HepG2 (cell line): ENCODE data around the gene SUB1. TPM values are rescaled to one million over a fixed set of nuclear protein-coding genes. Genes with fewer than 3 reads are reported as not detected.

Experiments
- ATAC-seq: fragments of 200-7000 bp; cut with Tn5 transposase; 3 replicates; pipeline ENCODE4 v1.9.1; 2020; ENCODE audit warnings: mild to moderate bottlenecking, moderate library complexity
- BruUV-seq: library from RNA; stranded (reverse); fragments of 400-500 nt; replicated peaks from 2 replicates; lab custom pipeline; 2021; lab: Mats Ljungman, UMichigan
- CTCF ChIA-PET: fragments of 300-600 bp; formaldehyde crosslinking; extraction: SDS; loops from one replicate; lab custom pipeline; 2021; ENCODE audit warnings: low total read pairs, inconsistent platforms, low intra/inter-chr PET ratio; lab: Yijun Ruan, JAX
- POLR2A ChIA-PET: fragments of 350-600 bp; sonication (Branson Sonifier 250); formaldehyde crosslinking; loops from one replicate; lab custom pipeline; 2020; ENCODE audit warnings: antibody characterized with exemption, inconsistent platforms; lab: Yijun Ruan, JAX
- DNase-seq: peaks from one replicate; pipeline ENCODE4 v3.0.0-alpha.2; 2015; ENCODE audit warnings: low spot score
- FAIRE-seq: peaks from 3 replicates; lab custom pipeline; 2011; peaks lifted over from hg19 to GRCh38; lab: Jason Lieb, UNC
- H2AFZ ChIP-seq: one replicate; pipeline ENCODE4 v1.6.1; 2011; ENCODE audit warnings: low read length, inconsistent platforms
- H3K27ac ChIP-seq: fragments of 300-600 bp; 3 replicates; pipeline ENCODE4 v1.8.0; 2011; ENCODE audit warnings: mixed run types, mild to moderate bottlenecking, mixed read lengths, low read length, inconsistent platforms; ENCODE audit not compliant: insufficient read depth; ENCODE audit errors: extremely low read length
- H3K27me3 ChIP-seq, 2 experiments: fragments of 200-600 bp in 1 of 2; 2 replicates in 1 of 2; 3 replicates in 1 of 2; pipeline versions ENCODE4 v1.6.0 to v1.8.0; 2011; ENCODE audit warnings: low read length in 2 of 2, mild to moderate bottlenecking in 2 of 2, moderate library complexity in 2 of 2, inconsistent platforms in 1 of 2; ENCODE audit not compliant: insufficient read depth in 2 of 2, control insufficient read depth in 1 of 2
- H3K36me3 ChIP-seq, 2 experiments: fragments of 200-600 bp in 1 of 2; replicated peaks in 1 of 2; 2 replicates in 1 of 2; 3 replicates in 1 of 2; pipeline versions ENCODE4 v1.5.1 to v1.8.0; 2011; ENCODE audit warnings: low read length in 2 of 2, inconsistent platforms in 1 of 2; ENCODE audit not compliant: insufficient read depth in 2 of 2, control insufficient read depth in 1 of 2
- H3K4me1 ChIP-seq: 2 replicates; pipeline ENCODE4 v1.5.1; 2012; ENCODE audit warnings: low read length, inconsistent platforms; ENCODE audit not compliant: insufficient read depth
- H3K4me2 ChIP-seq: 2 replicates; pipeline ENCODE4 v1.6.0; 2011; ENCODE audit warnings: low read depth, low read length, inconsistent platforms
- H3K4me3 ChIP-seq, 3 experiments: fragments of 200-600 bp in 1 of 3; sonication (generic), shearing (Covaris generic) in 1 of 3; replicated peaks in 1 of 3; 2 replicates each; pipeline ENCODE4 v1.5.1; 2011 to 2016; ENCODE audit warnings: low read length in 3 of 3, inconsistent platforms in 2 of 3, low read depth in 2 of 3, mild to moderate bottlenecking in 2 of 3, control low read depth in 1 of 3, mixed read lengths in 1 of 3; ENCODE audit not compliant: insufficient read depth in 1 of 3
- H3K79me2 ChIP-seq: one replicate; pipeline ENCODE4 v1.6.1; 2011; ENCODE audit warnings: low read length, inconsistent platforms; ENCODE audit not compliant: insufficient read depth
- H3K9ac ChIP-seq: 2 replicates; pipeline ENCODE4 v1.6.0; 2011; ENCODE audit warnings: mild to moderate bottlenecking, low read depth, low read length, inconsistent platforms; ENCODE audit not compliant: insufficient read depth
- H3K9me3 ChIP-seq: 2 replicates; pipeline ENCODE4 v1.5.1; 2012; ENCODE audit warnings: mild to moderate bottlenecking, low read length
- H4K20me1 ChIP-seq: 2 replicates; pipeline ENCODE4 v1.6.0; 2011; ENCODE audit warnings: inconsistent platforms, mild to moderate bottlenecking, low read length, moderate library complexity; ENCODE audit not compliant: insufficient read depth
- GPN1 ChIP-seq: sonication (generic); formaldehyde crosslinking; IDR thresholded peaks from 2 replicates; pipeline ENCODE4 v1.5.1; 2020; ENCODE audit warnings: missing genetic modification reagents, borderline replicate concordance
- KLF9 ChIP-seq: IDR thresholded peaks from 2 replicates; pipeline ENCODE4 v1.6.1; 2016; ENCODE audit warnings: low read depth
- MYC ChIP-seq: sonication (generic); formaldehyde crosslinking; IDR thresholded peaks from 2 replicates; pipeline ENCODE4 v1.9.0; 2021; ENCODE audit warnings: missing genetic modification reagents, borderline replicate concordance
- NR2F1 ChIP-seq, 2 experiments: fragments of 450-650 bp in 1 of 2; formaldehyde crosslinking in 1 of 2; IDR thresholded peaks; 2 replicates each; pipeline versions ENCODE4 v1.5.0 to v1.6.1; 2016 to 2020; ENCODE audit warnings: mild to moderate bottlenecking in 1 of 2, missing compliant biosample characterization in 1 of 2, missing genetic modification reagents in 1 of 2, moderate library complexity in 1 of 2
- SP140L ChIP-seq: sonication (generic); formaldehyde crosslinking; IDR thresholded peaks from 2 replicates; pipeline ENCODE4 v1.4.0; 2020; ENCODE audit warnings: missing genetic modification reagents, borderline replicate concordance
- ZBTB43 ChIP-seq: sonication (generic); formaldehyde crosslinking; conservative IDR thresholded peaks from 2 replicates; pipeline ENCODE4 v1.4.0; 2020; ENCODE audit warnings: missing genetic modification reagents
- ZMAT5 ChIP-seq: sonication (generic); formaldehyde crosslinking; IDR thresholded peaks from 2 replicates; pipeline ENCODE4 v1.5.0; 2020; ENCODE audit warnings: mild to moderate bottlenecking, low read depth, missing genetic modification reagents, borderline replicate concordance
- ZNF235 ChIP-seq: sonication (generic); formaldehyde crosslinking; IDR thresholded peaks from 2 replicates; pipeline ENCODE4 v1.8.1; 2023; ENCODE audit warnings: mild to moderate bottlenecking, missing genetic modification reagents, borderline replicate concordance
- ZNF256 ChIP-seq: sonication (generic); formaldehyde crosslinking; conservative IDR thresholded peaks from 2 replicates; pipeline ENCODE4 v1.4.0; 2020; ENCODE audit warnings: missing genetic modification reagents
- ZNF333 ChIP-seq: sonication (generic); formaldehyde crosslinking; IDR thresholded peaks from 2 replicates; pipeline ENCODE4 v1.4.0; 2020; ENCODE audit warnings: mild to moderate bottlenecking, missing genetic modification reagents, borderline replicate concordance
- ZNF598 ChIP-seq: sonication (generic); formaldehyde crosslinking; IDR thresholded peaks from 2 replicates; pipeline ENCODE4 v1.5.1; 2020; ENCODE audit warnings: mild to moderate bottlenecking, missing genetic modification reagents, borderline replicate concordance
- ZNF703 ChIP-seq: sonication (generic); formaldehyde crosslinking; IDR thresholded peaks from 2 replicates; pipeline ENCODE4 v1.5.1; 2020; ENCODE audit warnings: missing genetic modification reagents, mild to moderate bottlenecking, moderate library complexity, borderline replicate concordance
- ZNF746 ChIP-seq: sonication (generic); formaldehyde crosslinking; IDR thresholded peaks from 2 replicates; pipeline ENCODE4 v1.8.0; 2022; ENCODE audit warnings: mild to moderate bottlenecking, missing genetic modification reagents
- ZSCAN9 ChIP-seq: IDR thresholded peaks from 2 replicates; pipeline ENCODE4 v1.6.1; 2016; ENCODE audit warnings: borderline replicate concordance
- ZZZ3 ChIP-seq: sonication (generic); formaldehyde crosslinking; IDR thresholded peaks from 2 replicates; pipeline ENCODE4 v1.4.0; 2020; ENCODE audit warnings: missing genetic modification reagents, mild to moderate bottlenecking, borderline replicate concordance
- WGBS: methylation state at CpG from one replicate; pipeline ENCODE4 v1.1.6; 2017; ENCODE audit warnings: low lambda C conversion rate; 5-methylcytosine and 5-hydroxymethylcytosine counted together
- in situ Hi-C: cut with HindIII; loops from 2 replicates; pipeline ENCODE4 v1.10.0; 2017; ENCODE audit warnings: low pct_unique_long_range_greater_than_20kb; ENCODE audit not compliant: extremely low pct_ligation_motif_present
- intact Hi-C: fragments of 100-400 bp; cut with micrococcal nuclease; formaldehyde crosslinking; loops from one replicate; pipeline ENCODE4 v1.10.0; 2022; ENCODE audit not compliant: unreplicated experiment
- polyA plus RNA-seq, 8 experiments: library from polyadenylated mRNA; depleted of rRNA in 3 of 8; stranded (reverse) in 7 of 8; unstranded in 1 of 8; fragments of >200 nt; fragmentation: Illumina TruSeq in 4 of 8; extraction: Trizol in 4 of 8; gene quantifications; 2 replicates each; pipeline versions ENCODE4 v1.2.1 to v1.2.3, GENCODE V29; 2011 to 2016; ENCODE audit warnings: low read depth in 4 of 8, missing spikeins in 1 of 8, mixed read lengths in 1 of 8; ENCODE audit not compliant: insufficient read depth in 1 of 8
- total RNA-seq, 5 experiments: library from RNA; depleted of rRNA; stranded (reverse); fragments of >200 nt; fragmentation: Illumina TruSeq; extraction: Trizol; gene quantifications; 2 replicates each; pipeline ENCODE4 v1.2.3, GENCODE V29; 2016; ENCODE audit warnings: low read depth in 1 of 5
- TF ChIP-seq, protein P1 (sequence below): sonication (generic); formaldehyde crosslinking; IDR thresholded peaks from 2 replicates; pipeline ENCODE4 v1.5.0; 2020; ENCODE audit warnings: mild to moderate bottlenecking, missing genetic modification reagents, borderline replicate concordance

The SUB1 gene
- total and polyA plus RNA-seq, 2 of the 13 experiments (the other 11 are each of a cell fraction or from before 2014, with no cell fraction given): 182 to 693 TPM

- 87% methylated on average over 1 of the region's 1 CpG for WGBS
- ATAC-seq (no peak), DNase-seq (no peak), FAIRE-seq (no peak)
- ChIA-PET POLR2A (interaction anchor here (1.5 to 1.6 kb wide), 2 partner anchors 10 to 34 kb away, joined by 4 to 11 read pairs; no protein-coding TSS in a partner anchor), CTCF (no interaction called here)
- H3K4me3 ChIP-seq: no peak overlapping the region
- BruUV-seq: no TSS peak
- in situ Hi-C loops: no loop called here
- no peak overlapping the region for H2AFZ ChIP-seq
- peaks cover 53% of the 10 kb centered on the region for H3K4me1 ChIP-seq
- no peak overlapping the region for H3K9ac ChIP-seq
- no peaks in the 10 kb centered on the region for H3K79me2 ChIP-seq
- H3K4me2 ChIP-seq: no peak overlapping the region
- peaks cover 9% of the 10 kb centered on the region; the same call in 1 of the 2 replicates for H3K9me3 ChIP-seq
- H4K20me1 ChIP-seq: no peaks in the 10 kb centered on the region
- TF ChIP-seq ZNF746 (CRISPR knock-in tag): no peak
- no peak for TF ChIP-seq ZBTB43 (CRISPR knock-in tag)
- TF ChIP-seq ZNF333 (CRISPR knock-in tag): no peak
- no peak for TF ChIP-seq MYC
- TF ChIP-seq NR2F1 (CRISPR knock-in tag; IDR thresholded peaks at IDR 0.05): no peak
- TF ChIP-seq SP140L (CRISPR knock-in tag): no peak
- TF ChIP-seq GPN1 (CRISPR knock-in tag): no peak
- TF ChIP-seq ZSCAN9 (CRISPR knock-in tag): no peak
- no peak for TF ChIP-seq ZNF256
- TF ChIP-seq ZZZ3 (CRISPR knock-in tag): no peak
- no peak for TF ChIP-seq ZNF598
- TF ChIP-seq ZMAT5 (CRISPR knock-in tag): no peak
- TF ChIP-seq, protein P1, sequence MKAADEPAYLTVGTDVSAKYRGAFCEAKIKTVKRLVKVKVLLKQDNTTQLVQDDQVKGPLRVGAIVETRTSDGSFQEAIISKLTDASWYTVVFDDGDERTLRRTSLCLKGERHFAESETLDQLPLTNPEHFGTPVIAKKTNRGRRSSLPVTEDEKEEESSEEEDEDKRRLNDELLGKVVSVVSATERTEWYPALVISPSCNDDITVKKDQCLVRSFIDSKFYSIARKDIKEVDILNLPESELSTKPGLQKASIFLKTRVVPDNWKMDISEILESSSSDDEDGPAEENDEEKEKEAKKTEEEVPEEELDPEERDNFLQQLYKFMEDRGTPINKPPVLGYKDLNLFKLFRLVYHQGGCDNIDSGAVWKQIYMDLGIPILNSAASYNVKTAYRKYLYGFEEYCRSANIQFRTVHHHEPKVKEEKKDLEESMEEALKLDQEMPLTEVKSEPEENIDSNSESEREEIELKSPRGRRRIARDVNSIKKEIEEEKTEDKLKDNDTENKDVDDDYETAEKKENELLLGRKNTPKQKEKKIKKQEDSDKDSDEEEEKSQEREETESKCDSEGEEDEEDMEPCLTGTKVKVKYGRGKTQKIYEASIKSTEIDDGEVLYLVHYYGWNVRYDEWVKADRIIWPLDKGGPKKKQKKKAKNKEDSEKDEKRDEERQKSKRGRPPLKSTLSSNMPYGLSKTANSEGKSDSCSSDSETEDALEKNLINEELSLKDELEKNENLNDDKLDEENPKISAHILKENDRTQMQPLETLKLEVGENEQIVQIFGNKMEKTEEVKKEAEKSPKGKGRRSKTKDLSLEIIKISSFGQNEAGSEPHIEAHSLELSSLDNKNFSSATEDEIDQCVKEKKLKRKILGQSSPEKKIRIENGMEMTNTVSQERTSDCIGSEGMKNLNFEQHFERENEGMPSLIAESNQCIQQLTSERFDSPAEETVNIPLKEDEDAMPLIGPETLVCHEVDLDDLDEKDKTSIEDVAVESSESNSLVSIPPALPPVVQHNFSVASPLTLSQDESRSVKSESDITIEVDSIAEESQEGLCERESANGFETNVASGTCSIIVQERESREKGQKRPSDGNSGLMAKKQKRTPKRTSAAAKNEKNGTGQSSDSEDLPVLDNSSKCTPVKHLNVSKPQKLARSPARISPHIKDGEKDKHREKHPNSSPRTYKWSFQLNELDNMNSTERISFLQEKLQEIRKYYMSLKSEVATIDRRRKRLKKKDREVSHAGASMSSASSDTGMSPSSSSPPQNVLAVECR (CRISPR knock-in tag): no peak
- no peak for TF ChIP-seq KLF9 (CRISPR knock-in tag)
- no peak for TF ChIP-seq ZNF703 (CRISPR knock-in tag)
- no peak for TF ChIP-seq ZNF235 (CRISPR knock-in tag)
- H3K27me3 ChIP-seq: no peaks in the 10 kb centered on the region
- no peaks in the 10 kb centered on the region for H3K36me3 ChIP-seq
- H3K27ac ChIP-seq: no peak overlapping the region
- intact Hi-C loops: no loop called here
These were observed 20.2 kb upstream of the SUB1 start for GRCh38 chr5:32565145-32565544.
